ENCODE results near the gene NT5DC3.
A peak's percentile ranks its signal among the peaks of the same experiment; 100 is the strongest.

The NT5DC3 gene

GRCh38 chr12:103855896-103856657 lies 15.0 kb upstream of the NT5DC3 start:
- TF ChIP-seq CSDC2 (CRISPR knock-in tag; IDR thresholded peaks at IDR 0.05): no peak
- no peak for TF ChIP-seq GLIS3 (CRISPR knock-in tag; IDR thresholded peaks at IDR 0.05)
- no peak for TF ChIP-seq ZNF8 (CRISPR knock-in tag; IDR thresholded peaks at IDR 0.05)
- no peak for TF ChIP-seq RARB (CRISPR knock-in tag; IDR thresholded peaks at IDR 0.05)
- TF ChIP-seq CSRNP3 (CRISPR knock-in tag; IDR thresholded peaks at IDR 0.05): no peak
- TF ChIP-seq ZC3H10 (CRISPR knock-in tag; IDR thresholded peaks at IDR 0.05): no peak
- no peak for TF ChIP-seq SNAI2 (CRISPR knock-in tag; IDR thresholded peaks at IDR 0.05)
- TF ChIP-seq ARNTL (CRISPR knock-in tag; IDR thresholded peaks at IDR 0.05; ENCODE audit: borderline replicate concordance, low read depth): no peak
- no peak for TF ChIP-seq POU6F1 (CRISPR knock-in tag; IDR thresholded peaks at IDR 0.05; ENCODE audit: borderline replicate concordance, low read depth)
- TF ChIP-seq TCF4 (CRISPR knock-in tag; IDR thresholded peaks at IDR 0.05; ENCODE audit: borderline replicate concordance): no peak
- no peak for TF ChIP-seq ZFP3 (CRISPR knock-in tag; IDR thresholded peaks at IDR 0.05)
- no peak for TF ChIP-seq ZFP30 (CRISPR knock-in tag; IDR thresholded peaks at IDR 0.05)
- TF ChIP-seq ESRRG (CRISPR knock-in tag; IDR thresholded peaks at IDR 0.05): no peak
- no peak for TF ChIP-seq PPARA (CRISPR knock-in tag; IDR thresholded peaks at IDR 0.05; ENCODE audit: borderline replicate concordance)
- TF ChIP-seq TOX (CRISPR knock-in tag; IDR thresholded peaks at IDR 0.05; ENCODE audit: borderline replicate concordance): no peak
- no peak for TF ChIP-seq ZNF565 (CRISPR knock-in tag; conservative IDR thresholded peaks at IDR 0.05; ENCODE audit: low read depth)
- no peak for TF ChIP-seq BACH2 (CRISPR knock-in tag; IDR thresholded peaks at IDR 0.05; ENCODE audit: borderline replicate concordance)
- TF ChIP-seq OSR1 (CRISPR knock-in tag; IDR thresholded peaks at IDR 0.05): no peak
- ATAC-seq: no peak

- TF ChIP-seq ZNF70 (CRISPR knock-in tag; IDR thresholded peaks at IDR 0.05): no peak
- no peak for TF ChIP-seq PATZ1 (CRISPR knock-in tag; IDR thresholded peaks at IDR 0.05; ENCODE audit: borderline replicate concordance)
- TF ChIP-seq ESRRG (CRISPR knock-in tag; IDR thresholded peaks at IDR 0.05): no peak
- TF ChIP-seq TSHZ2 (CRISPR knock-in tag; IDR thresholded peaks at IDR 0.05): no peak
- no peak for TF ChIP-seq ISL1 (CRISPR knock-in tag; IDR thresholded peaks at IDR 0.05)
These were observed 14.1 kb upstream of the NT5DC3 start for GRCh38 chr12:103855036-103855712.

GRCh38 chr12:103854372-103854973 lies 13.4 kb upstream of the NT5DC3 start:
- no peak for ATAC-seq
- TF ChIP-seq TOX (CRISPR knock-in tag; IDR thresholded peaks at IDR 0.05; ENCODE audit: borderline replicate concordance): no peak
- no peak for TF ChIP-seq TCF4 (CRISPR knock-in tag; IDR thresholded peaks at IDR 0.05; ENCODE audit: borderline replicate concordance)
- no peak for TF ChIP-seq TSHZ2 (CRISPR knock-in tag; IDR thresholded peaks at IDR 0.05)
- TF ChIP-seq POU6F1 (CRISPR knock-in tag; IDR thresholded peaks at IDR 0.05; ENCODE audit: borderline replicate concordance, low read depth): no peak
- TF ChIP-seq OSR1 (CRISPR knock-in tag; IDR thresholded peaks at IDR 0.05): no peak
- TF ChIP-seq PPARA (CRISPR knock-in tag; IDR thresholded peaks at IDR 0.05; ENCODE audit: borderline replicate concordance): no peak
- no peak for TF ChIP-seq SNAI2 (CRISPR knock-in tag; IDR thresholded peaks at IDR 0.05)
- TF ChIP-seq ARNTL (CRISPR knock-in tag; IDR thresholded peaks at IDR 0.05; ENCODE audit: borderline replicate concordance, low read depth): no peak
- no peak for TF ChIP-seq ISL1 (CRISPR knock-in tag; IDR thresholded peaks at IDR 0.05)
- TF ChIP-seq ZNF70 (CRISPR knock-in tag; IDR thresholded peaks at IDR 0.05): no peak
- no peak for TF ChIP-seq CSDC2 (CRISPR knock-in tag; IDR thresholded peaks at IDR 0.05)
- no peak for TF ChIP-seq RARB (CRISPR knock-in tag; IDR thresholded peaks at IDR 0.05)
- TF ChIP-seq ZFP3 (CRISPR knock-in tag; IDR thresholded peaks at IDR 0.05): no peak
- no peak for TF ChIP-seq ZNF565 (CRISPR knock-in tag; conservative IDR thresholded peaks at IDR 0.05; ENCODE audit: low read depth)
- TF ChIP-seq ZNF8 (CRISPR knock-in tag; IDR thresholded peaks at IDR 0.05): no peak
- no peak for TF ChIP-seq ZC3H10 (CRISPR knock-in tag; IDR thresholded peaks at IDR 0.05)
- no peak for TF ChIP-seq GLIS3 (CRISPR knock-in tag; IDR thresholded peaks at IDR 0.05)

More at GRCh38 chr12:103855036-103855712, 14.1 kb upstream of the NT5DC3 start:
- ATAC-seq: peak; percentile 19; the same call in 2 of the 3 replicates

Measured in SK-N-SH treated with all-trans-retinoic acid at 6 μM for 48 hours (cell line).